Measurements from ENCODE around the gene NCR3LG1. TPM values are rescaled to one million over a fixed set of nuclear protein-coding genes. Genes with fewer than 3 reads are reported as not detected.
A peak's percentile ranks its signal among the peaks of the same experiment; 100 is the strongest.

The NCR3LG1 gene
- total and polyA plus RNA-seq, 2 of the 8 experiments (the other 6 are each of a cell fraction or from before 2014, with no cell fraction given) = 0.68 to 1.9 TPM

DNA sequence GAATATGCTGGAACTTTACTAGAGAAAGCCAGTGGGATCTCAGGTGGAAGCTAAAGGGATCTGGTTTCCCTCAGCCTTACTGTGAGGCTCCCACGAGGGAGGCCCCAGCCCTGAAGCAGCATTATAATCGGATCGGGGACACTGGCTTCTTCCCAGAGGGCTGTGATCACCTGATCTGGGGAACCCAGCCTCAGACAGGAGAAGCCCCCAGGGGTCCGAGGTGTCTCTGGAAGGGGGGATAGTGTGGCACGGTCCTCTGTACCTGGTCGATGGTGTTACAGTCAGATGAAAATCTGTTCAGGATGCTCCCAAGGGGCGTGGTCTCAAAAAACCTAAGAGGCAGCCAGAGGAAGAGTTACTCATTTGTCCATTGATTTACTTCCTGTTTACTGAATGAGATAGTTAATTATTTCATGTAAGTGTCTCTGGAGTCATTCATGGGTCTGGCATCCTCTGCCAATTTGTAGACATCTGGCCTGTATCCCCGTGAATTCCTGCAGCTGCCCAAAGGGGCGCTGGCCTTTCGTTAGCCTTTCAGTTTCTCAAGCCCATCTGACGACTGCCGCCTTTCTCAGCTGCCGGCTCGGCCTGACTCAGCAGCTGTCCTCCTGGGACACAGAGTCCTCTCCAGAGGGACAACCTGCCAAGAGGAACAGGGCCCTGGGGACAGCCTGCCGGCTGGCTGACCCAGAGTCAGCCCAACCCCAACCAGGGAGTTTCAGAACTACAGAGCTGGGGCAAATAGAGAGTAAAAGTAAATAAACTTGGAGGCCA is 53.8 kb downstream of the NCR3LG1 start (continued):
- no peak for TF ChIP-seq TAF7 (optimal IDR thresholded peaks at IDR 0.05; ENCODE audit: borderline replicate concordance, low read depth, low read length)
- TF ChIP-seq BCL11A (IDR thresholded peaks at IDR 0.05; ENCODE audit: low read depth in 2 of 2, low read length in 2 of 2) = no peak
- peak; percentile 32 to 53 for TF ChIP-seq RAD21 (IDR thresholded peaks at IDR 0.05 in 1 of 2, conservative IDR thresholded peaks at IDR 0.05 in 1 of 2; ENCODE audit: low read depth in 2 of 2, low read length in 2 of 2)
- TF ChIP-seq YY1 (IDR thresholded peaks at IDR 0.05; ENCODE audit: low read depth, low read length) = no peak
- TF ChIP-seq SIX5 (IDR thresholded peaks at IDR 0.05; ENCODE audit: low read depth, low read length) = no peak
- TF ChIP-seq SP4 (IDR thresholded peaks at IDR 0.05; ENCODE audit: low read length) = no peak
- no peak for TF ChIP-seq TBP (IDR thresholded peaks at IDR 0.05; ENCODE audit: low read depth, low read length)
- peak; percentile 79 for TF ChIP-seq BACH1 (IDR thresholded peaks at IDR 0.05; ENCODE audit: low read length)
- TF ChIP-seq, protein P1, sequence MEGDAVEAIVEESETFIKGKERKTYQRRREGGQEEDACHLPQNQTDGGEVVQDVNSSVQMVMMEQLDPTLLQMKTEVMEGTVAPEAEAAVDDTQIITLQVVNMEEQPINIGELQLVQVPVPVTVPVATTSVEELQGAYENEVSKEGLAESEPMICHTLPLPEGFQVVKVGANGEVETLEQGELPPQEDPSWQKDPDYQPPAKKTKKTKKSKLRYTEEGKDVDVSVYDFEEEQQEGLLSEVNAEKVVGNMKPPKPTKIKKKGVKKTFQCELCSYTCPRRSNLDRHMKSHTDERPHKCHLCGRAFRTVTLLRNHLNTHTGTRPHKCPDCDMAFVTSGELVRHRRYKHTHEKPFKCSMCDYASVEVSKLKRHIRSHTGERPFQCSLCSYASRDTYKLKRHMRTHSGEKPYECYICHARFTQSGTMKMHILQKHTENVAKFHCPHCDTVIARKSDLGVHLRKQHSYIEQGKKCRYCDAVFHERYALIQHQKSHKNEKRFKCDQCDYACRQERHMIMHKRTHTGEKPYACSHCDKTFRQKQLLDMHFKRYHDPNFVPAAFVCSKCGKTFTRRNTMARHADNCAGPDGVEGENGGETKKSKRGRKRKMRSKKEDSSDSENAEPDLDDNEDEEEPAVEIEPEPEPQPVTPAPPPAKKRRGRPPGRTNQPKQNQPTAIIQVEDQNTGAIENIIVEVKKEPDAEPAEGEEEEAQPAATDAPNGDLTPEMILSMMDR (IDR thresholded peaks at IDR 0.05; ENCODE audit: control extremely low read depth in 1 of 3, insufficient read depth in 1 of 3, low read depth in 1 of 3, low read length in 3 of 3) = peak; percentile 26 to 59 (median 57)
- TF ChIP-seq NANOG (IDR thresholded peaks at IDR 0.05; ENCODE audit: insufficient read depth, low read depth, low read length, poor library complexity, severe bottlenecking) = no peak

Measured in H1 (cell line).